GM18873 (cell line): ENCODE results near the gene PPP1R3D.
"Not testable (repeated sequence)": the region's sequence is repeated elsewhere in the genome, so short reads cannot be mapped to it uniquely, and the experiment has no call there.

Source experiments
- ATAC-seq: cut with Tn5 transposase; IDR thresholded peaks from one replicate; pipeline ENCODE4 v1.9.1; 2021; ENCODE audit warnings: mild to moderate bottlenecking, moderate library complexity, moderate number of reproducible peaks; ENCODE audit not compliant: unreplicated experiment, low FRiP score

PPP1R3D gene

GRCh38 chr20:59925899-59926298, 14.2 kb downstream of the PPP1R3D start:
- no peak for ATAC-seq

- ATAC-seq: no peak
Measured at GRCh38 chr20:59925359-59925758, 14.7 kb downstream of the PPP1R3D start.

- ATAC-seq: no peak
Measured at GRCh38 chr20:59923514-59923913, 16.6 kb downstream of the PPP1R3D start.

DNA sequence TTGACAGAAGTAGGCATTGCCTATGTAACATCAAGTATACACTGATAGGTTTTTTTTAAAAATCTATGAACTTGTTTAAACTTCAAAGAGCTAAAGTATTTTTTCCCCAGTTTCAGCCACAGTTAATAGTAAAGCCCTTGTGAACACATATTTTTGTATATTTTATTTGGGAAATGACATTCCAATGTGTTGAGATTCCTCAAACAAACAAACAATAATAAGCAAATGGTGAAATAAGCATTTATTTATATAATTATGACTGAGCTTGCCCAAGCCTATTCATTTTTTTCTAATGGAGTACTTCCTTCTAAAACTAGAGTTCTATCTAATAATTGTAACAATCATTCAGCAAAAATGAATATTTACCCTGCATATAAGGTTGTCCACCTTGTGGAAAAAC, 19.2 kb downstream of the PPP1R3D start:
- ATAC-seq: no peak

- ATAC-seq: no peak
Measured at GRCh38 chr20:59912609-59913008, 27.5 kb downstream of the PPP1R3D start.

DNA sequence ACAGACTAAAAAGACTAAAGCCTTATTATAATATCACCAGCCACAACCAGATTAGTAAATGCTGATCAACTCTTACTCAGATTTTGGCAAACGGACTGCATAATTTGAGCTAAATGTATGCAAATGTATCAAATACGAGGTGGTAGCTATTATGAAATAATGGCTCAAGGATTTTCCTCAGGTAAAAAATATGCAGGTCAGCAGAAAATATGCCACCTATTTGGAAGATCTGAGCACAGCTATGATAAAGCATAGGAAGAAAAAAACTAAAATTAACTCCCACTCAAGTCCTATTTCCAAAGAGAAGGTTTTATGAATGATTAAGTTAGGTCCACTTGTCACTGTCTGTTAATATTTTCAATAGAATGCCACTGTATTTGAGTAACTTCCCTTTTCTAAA, 29.1 kb downstream of the PPP1R3D start:
- no peak for ATAC-seq

- no peak for ATAC-seq
Measured at GRCh38 chr20:59908855-59909254, 31.2 kb downstream of the PPP1R3D start.

GRCh38 chr20:59903621-59904020, 36.5 kb downstream of the PPP1R3D start:
- no peak for ATAC-seq

DNA sequence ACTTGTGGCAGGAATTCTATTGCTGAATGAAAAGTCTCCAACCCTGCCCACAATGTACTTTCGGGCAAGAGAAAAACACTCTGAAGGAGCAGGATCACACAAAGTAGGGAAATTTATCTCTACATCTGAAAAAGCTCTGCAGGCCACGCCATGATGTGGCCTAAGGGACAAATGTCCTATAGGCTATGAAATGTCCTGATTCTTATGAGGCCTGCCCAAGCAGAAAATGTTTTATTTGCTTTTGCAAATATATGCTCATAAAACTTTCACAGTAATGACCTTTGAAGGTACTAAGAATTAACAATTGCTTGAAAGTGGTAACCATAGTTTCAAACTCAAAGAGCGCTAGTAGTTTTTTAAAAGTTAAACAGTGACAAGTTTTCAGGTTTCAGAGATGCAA, 37.6 kb downstream of the PPP1R3D start:
- no peak for ATAC-seq

DNA sequence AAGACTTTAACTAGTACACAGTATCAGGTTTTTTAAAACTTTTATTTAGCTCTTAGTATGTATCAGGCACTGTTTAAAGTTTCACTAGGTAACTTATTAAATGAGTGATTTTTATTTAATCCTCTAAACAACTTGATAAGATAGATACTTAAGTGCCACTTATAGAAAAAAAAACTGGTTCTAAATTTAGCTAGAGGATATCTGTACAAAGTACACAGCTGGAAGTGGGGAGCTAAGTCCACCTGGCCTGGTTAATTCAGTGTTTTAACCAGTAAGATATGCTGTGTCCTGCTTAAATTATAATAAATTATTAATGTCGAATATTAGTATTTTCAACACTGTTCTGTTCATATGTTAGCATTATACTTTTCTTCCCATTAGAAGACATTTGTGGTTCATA, 44.2 kb downstream of the PPP1R3D start:
- no peak for ATAC-seq

DNA sequence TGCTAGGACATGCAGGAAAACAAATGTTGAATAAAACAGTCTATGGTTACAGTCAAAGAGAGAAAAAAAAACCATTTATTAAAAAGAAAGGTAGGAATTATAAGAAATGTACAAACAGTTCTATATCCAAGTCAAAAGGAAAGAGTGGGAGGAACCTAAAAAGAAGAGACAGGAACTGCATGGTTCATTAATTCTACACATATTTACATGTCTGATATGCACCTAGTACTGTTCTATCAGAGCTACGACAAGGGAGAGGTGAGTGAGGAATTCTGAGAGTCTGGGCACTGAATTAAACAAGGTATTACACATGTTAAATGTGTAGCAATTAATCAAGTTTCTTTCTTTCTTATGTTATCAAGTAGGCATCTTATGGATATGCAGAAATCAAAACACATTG, 48.5 kb downstream of the PPP1R3D start:
- no peak for ATAC-seq

GRCh38 chr20:59890035-59890434, 50.1 kb downstream of the PPP1R3D start:
- not testable (repeated sequence) for ATAC-seq

GRCh38 chr20:59888050-59888449, 52.1 kb downstream of the PPP1R3D start:
- ATAC-seq: no peak
